ENCODE results near the gene HIVEP3.

The HIVEP3 gene

GRCh38 chr1:41530411-41530810, 388.3 kb downstream of the HIVEP3 start:
- no peak for DNase-seq (ENCODE audit: low spot score)

GRCh38 chr1:41529621-41530395, 388.9 kb downstream of the HIVEP3 start:
- no peak for DNase-seq (ENCODE audit: low spot score)

- DNase-seq (ENCODE audit: low spot score), result no peak
Observed at GRCh38 chr1:41528726-41529605, 389.8 kb downstream of the HIVEP3 start.

GRCh38 chr1:41528106-41528505, 390.6 kb downstream of the HIVEP3 start:
- no peak for DNase-seq (ENCODE audit: low spot score)

GRCh38 chr1:41526956-41527561, 391.7 kb downstream of the HIVEP3 start:
- DNase-seq (ENCODE audit: low spot score), result no peak

GRCh38 chr1:41525891-41526587, 392.7 kb downstream of the HIVEP3 start:
- DNase-seq (ENCODE audit: low spot score), result no peak

- no peak for DNase-seq (ENCODE audit: low spot score)
Observed at GRCh38 chr1:41524676-41525675, 393.7 kb downstream of the HIVEP3 start.

- DNase-seq (ENCODE audit: low spot score), result no peak
Observed at GRCh38 chr1:41523949-41524675, 394.6 kb downstream of the HIVEP3 start.

- no peak for DNase-seq (ENCODE audit: low spot score)
Observed at GRCh38 chr1:41523071-41523470, 395.7 kb downstream of the HIVEP3 start.

- no peak for DNase-seq (ENCODE audit: low spot score)
Observed at GRCh38 chr1:41521766-41522165, 397.0 kb downstream of the HIVEP3 start.

GRCh38 chr1:41520951-41521752, 397.6 kb downstream of the HIVEP3 start:
- no peak for DNase-seq (ENCODE audit: low spot score)

GRCh38 chr1:41519667-41520066, 399.1 kb downstream of the HIVEP3 start:
- no peak for DNase-seq (ENCODE audit: low spot score)

- no peak for DNase-seq (ENCODE audit: low spot score)
Observed at GRCh38 chr1:41518471-41518870, 400.3 kb downstream of the HIVEP3 start.

- DNase-seq (ENCODE audit: low spot score), result no peak
Observed at GRCh38 chr1:41517062-41517438, 401.7 kb downstream of the HIVEP3 start.

- DNase-seq (ENCODE audit: low spot score), result peak; percentile 73
Observed at GRCh38 chr1:41516168-41517061, 402.3 kb downstream of the HIVEP3 start.

GRCh38 chr1:41515778-41516167, 402.9 kb downstream of the HIVEP3 start:
- no peak for DNase-seq (ENCODE audit: low spot score)

GRCh38 chr1:41515131-41515678, 403.5 kb downstream of the HIVEP3 start:
- peak; percentile 22 for DNase-seq (ENCODE audit: low spot score)

GRCh38 chr1:41514381-41514780, 404.3 kb downstream of the HIVEP3 start:
- no peak for DNase-seq (ENCODE audit: low spot score)
